ENCODE data around the gene SUMO3.

The SUMO3 gene

DNA sequence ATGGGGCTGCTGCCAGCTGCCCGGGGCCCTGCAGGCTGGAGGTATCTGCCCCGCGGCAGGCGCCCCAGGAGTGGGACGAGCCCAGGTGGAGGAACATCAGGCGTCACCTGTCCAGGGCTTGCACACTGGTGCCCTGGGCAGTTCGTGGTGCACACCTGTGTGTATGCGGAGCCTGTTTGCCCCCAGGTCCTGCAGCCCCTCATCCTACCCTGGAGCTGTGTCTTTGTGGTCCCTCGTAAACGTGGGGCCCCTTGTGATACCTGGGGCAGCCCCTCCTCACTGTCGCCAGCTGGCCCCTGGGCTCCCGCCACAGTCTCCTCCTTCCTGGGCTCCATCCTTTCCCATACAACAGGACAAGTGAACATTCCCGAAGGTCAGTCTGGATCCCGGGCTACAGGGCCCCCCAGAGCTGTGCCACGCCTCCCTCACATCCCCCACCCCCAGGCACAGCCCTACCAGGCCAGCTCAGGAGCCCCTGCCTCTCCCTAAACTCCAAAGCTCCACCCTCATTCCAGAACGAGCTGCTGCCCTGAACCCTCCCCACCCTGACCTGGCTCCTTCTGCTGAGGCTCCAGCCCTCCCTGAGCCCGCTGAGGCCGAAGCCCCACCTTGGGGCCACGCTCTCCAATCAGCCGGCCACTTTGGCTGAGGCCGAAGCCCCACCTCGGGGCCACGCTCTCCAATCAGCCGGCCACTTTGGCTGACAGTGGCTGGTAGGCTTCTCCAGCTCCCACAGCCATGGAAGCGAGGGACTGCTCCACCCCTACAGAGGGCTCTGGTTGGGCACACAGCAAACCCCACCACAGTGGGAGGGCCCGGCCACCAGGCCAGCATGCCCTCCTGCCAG, 58.9 kb downstream of the SUMO3 start:
- DNase-seq, result no peak

DNA sequence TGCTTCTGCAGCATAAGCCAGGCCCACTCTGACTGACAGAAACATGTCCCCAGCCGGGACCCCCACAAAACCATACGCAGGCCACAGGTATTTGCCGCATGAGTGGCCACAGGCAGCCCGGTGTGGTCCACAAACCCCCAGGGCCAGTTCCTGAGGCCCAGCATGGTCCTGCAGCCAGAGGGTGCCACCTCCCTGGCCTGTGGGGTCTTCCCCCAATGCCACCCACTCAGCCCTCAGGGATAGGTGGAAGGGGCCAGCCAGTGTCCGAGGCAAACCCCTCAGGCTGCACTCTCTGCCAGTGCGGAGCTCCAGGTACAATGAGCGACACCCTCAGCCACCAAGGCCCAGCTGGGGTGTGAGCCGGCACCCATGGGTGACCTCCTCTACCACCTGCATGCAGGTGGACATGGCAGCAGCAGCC, 59.7 kb downstream of the SUMO3 start:
- DNase-seq, result no peak

GRCh38 chr21:44757731-44758130, 60.1 kb downstream of the SUMO3 start:
- no peak for DNase-seq

GRCh38 chr21:44756423-44757185, 61.3 kb downstream of the SUMO3 start:
- DNase-seq, result no peak

Data from T-helper 1 cell (primary cell).